ENCODE measurements around the gene CELF4. TPM values are rescaled to one million over a fixed set of nuclear protein-coding genes. Genes with fewer than 3 reads are reported as not detected.
A peak's percentile ranks its signal among the peaks of the same experiment; 100 is the strongest.

The CELF4 gene
- total RNA-seq, 1 experiment from 2014 or later: not detected

DNA sequence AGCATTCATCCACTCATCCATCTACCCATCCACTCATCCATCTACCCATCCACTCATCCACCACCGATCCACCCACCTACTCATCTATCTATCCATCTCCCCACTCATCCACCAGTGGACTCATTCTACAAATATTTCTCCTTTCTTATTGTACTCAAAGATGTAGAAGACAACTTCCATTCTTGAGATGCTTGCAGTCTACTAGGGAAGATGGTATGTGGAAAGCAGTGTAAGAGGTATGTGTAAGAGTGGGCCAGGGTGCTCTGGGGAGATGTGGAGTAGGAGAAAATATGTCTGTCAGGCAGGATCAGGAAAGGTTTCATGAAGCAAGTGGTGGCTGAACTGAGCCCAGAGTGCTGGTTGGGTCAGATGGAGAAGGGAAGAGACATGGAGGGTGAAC lies 150.8 kb downstream of the CELF4 start:
- no peak for DNase-seq (ENCODE audit: low spot score)

DNA sequence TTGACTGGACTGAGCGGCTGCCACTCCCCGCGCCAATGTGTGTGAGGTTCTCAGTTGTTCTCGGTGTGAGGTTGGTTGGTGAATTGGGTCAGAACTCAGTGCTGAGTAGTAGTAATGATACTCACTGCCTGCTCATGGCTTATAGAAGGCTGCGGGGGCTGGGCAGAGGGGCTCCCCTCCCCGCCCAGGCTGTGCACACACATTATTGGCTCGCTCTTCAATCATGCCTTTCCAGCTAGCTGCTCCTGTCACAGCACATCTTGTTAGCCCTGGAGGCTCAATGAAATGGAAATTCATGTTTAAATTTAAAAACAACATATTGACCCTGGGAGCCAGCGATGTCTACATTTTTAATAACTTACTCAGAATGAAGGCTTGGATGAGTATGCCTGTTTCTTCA lies 152.8 kb downstream of the CELF4 start:
- DNase-seq (ENCODE audit: low spot score): no peak

DNA sequence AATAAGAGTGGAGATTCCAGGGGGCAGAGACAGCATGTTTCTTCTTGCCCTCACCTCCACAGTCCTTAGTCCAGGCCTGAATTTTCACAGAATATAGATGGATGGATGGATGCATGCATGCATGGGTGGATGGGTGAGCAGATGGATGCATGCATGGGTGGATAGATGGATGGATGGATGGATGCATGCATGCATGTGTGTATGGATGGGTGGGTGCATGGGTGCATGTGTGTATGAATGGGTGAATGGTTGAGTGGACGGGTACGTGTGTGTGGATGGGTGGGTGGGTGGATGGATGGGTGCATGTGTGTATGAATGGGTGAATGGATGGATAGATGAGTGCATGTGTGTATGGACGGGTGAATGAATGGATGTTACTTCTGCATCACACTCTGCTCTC lies 153.3 kb downstream of the CELF4 start:
- DNase-seq (ENCODE audit: low spot score): no peak

DNA sequence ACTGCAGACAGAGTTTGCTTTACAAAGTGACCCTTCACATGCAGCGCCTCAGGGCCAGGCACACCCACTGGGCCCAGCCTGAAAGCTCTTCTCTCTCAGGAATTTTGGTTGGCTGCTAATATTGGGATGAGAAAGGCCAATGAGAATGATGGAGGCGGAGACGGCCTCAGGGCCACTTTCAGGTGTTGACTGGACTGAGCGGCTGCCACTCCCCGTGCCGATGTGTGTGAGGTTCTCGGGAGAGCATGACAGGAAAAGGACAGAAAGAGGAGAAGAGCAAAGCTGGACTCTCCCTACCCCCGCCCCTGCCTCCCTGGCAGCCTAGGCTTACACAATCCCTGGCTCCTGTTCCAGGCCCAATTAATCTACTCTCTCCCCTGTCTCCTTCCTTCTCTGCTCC lies 155.7 kb downstream of the CELF4 start:
- no peak for DNase-seq (ENCODE audit: low spot score)

DNA sequence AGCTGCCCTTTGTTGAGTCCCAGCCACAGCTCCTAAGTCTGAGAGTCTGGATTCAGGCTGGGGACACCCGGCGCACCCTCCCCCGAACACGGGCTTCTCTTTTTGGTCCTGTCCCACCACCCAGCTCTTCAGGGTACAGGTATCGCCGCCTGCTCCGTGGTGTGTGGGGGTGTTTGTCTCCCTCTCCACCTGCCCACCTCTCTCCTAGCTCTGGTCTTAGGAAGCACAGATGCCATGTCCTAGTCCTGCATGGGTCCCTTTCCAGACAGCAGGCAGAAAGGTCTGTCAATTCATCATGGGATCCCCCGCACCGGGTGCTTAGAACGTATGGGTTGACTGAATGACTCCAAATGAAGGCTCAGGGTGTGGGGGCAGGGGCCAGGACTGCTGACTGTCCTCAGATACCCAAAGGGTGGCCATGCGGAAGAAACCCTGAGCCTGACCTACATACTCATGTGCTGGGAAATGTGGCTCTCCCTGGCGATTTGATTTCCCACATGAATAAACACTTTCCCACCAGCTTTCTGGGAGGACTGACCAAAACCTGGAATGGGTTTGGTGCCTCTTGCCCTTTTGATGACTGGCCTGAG lies 156.8 kb downstream of the CELF4 start:
- DNase-seq (ENCODE audit: low spot score): no peak

DNA sequence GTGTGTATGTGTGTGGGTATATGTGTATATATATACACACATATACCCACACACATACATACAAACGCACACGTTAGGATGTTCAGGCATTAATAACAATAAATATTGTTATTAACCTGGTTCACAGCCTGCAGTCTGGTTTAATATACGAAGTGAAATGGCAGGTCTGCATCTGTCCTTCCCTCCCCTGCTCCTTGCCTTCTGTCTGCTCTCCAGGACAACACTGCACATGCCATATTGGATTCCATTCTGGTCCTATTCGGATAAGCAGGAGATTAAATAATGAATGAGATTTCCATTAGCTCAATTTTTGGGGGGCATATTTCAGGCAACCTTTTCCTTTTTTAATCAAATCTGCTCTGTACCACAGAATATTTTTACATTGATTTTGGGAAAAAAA lies 158.0 kb downstream of the CELF4 start:
- no peak for DNase-seq (ENCODE audit: low spot score)

DNA sequence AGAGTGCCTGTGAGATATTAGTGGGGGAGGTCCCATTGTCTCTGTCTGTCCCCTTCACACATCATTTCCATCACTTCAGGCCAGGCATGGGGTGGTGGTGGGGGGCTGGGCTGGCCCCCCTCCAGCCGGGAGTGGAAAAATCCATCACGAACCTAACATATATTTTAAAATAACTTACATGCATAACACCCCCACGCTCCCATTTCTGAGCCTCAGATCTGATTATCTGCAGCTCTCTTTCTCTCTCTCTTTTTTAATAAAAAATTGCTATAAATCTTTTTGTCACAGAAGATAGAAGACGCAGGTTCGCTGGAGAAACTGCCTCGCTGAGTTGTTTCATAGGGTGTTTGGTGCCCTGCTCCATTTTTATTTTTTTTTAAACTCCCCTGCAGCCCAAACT lies 159.8 kb downstream of the CELF4 start:
- no peak for DNase-seq (ENCODE audit: low spot score)

DNA sequence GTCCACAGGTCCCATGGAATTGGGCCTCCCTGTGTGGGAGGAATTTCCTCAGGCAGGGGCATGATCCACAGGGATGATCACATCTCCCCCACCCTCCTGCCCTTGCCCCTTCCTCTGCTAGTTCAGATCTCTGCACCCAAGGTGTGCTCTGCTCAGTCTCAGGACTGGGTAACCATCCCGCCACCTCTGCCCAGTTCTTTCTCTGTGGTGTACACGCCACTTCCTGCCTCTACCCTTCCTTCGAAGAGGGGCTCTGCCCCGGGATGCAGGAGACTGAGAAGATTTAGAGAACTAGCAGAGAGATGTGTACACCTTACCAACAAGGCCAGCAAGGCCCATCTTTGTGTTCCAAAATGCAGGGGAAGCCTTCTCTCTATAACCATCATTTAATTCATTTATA lies 160.4 kb downstream of the CELF4 start:
- DNase-seq (ENCODE audit: low spot score): no peak

DNA sequence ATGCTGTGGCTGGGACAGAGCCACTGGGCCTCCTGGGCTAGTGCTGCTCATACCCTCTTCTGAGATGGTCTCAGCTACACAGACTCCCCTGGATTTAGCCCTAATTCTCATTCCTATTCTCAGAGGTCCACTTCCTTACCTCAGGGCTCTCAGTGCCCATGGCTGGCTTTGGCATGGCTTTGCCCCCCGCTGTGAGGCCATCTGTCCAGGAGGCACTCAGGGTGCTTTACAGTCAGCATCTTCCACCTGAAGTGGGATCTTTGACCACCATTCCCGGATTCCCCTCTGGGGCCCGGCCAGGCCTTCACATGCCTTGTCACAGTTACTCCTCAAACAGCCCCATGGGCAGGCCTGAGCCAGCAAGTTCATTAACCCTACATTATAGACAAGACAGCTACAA lies 161.8 kb downstream of the CELF4 start:
- DNase-seq (ENCODE audit: low spot score): no peak

DNA sequence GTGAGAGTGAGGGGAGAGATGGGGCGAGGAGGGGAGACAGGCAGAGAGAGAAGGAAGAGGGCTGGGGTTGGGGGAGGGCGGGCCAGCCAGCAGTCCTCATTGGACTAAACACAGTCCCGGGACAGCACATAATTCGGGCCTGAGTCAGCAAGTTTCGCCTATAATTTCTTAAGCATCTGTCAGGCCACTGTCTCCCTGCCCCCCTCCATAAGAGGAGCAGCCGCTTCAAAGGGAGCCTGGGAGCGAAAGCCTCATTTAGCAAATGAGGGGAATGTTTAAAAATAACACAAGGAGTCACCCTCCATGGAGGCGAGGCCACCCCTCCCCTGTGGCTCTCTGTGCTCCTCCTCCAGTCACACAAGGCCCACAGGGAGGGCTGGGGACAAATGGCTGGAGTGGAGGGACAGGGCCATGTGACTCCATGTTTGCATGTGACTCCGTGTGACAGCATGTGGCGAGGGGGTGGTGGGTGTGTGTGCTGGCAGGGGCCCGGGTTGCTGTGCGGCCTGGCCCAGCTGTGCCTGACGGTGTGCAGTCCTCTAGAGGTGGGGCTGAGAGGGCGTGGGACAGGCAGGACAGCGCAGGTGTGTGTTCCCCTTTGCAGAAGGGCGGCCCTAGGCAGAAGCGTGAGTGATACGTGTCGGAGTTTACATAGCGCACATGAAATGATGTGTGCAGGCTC lies 162.4 kb downstream of the CELF4 start:
- DNase-seq (ENCODE audit: low spot score): peak; percentile 80

DNA sequence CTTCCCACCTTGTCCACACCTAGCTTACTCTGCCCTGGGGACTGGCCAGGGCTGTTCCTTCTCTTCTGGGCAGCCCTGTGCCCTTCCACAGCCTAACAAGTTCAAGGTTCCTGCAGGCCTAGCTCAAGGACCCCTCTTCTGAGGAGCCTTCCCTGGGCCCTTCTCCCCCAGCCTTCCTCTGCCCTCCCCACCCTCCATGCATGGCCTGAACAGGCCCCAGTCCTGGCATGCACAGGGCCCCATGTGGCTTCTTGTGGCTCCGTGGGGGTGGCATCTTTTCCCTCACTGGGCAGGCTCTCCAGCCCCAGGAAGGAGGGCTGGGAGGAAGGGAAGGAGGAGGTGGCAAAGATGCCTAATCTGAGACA lies 162.9 kb downstream of the CELF4 start:
- no peak for DNase-seq (ENCODE audit: low spot score)

DNA sequence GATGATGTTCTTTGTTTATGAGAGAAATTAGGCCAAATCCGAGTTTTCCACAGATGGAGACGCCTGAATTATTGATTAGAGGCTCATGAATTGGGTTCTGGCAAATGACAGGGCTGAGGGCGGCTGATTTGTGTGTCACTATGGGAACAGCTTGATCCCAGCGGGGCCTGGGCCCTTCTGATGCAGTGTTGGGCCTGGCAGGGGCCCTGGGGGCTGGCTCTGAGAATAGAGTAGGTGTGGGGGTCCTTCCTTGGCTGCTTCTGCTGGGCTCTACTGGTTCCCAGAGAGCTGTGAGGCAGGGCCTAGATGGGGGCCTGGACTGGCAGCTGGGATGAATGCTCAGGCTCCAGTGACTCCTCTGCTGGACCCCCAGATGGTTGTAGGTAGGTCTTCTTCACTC lies 164.8 kb downstream of the CELF4 start:
- DNase-seq (ENCODE audit: low spot score): no peak

DNA sequence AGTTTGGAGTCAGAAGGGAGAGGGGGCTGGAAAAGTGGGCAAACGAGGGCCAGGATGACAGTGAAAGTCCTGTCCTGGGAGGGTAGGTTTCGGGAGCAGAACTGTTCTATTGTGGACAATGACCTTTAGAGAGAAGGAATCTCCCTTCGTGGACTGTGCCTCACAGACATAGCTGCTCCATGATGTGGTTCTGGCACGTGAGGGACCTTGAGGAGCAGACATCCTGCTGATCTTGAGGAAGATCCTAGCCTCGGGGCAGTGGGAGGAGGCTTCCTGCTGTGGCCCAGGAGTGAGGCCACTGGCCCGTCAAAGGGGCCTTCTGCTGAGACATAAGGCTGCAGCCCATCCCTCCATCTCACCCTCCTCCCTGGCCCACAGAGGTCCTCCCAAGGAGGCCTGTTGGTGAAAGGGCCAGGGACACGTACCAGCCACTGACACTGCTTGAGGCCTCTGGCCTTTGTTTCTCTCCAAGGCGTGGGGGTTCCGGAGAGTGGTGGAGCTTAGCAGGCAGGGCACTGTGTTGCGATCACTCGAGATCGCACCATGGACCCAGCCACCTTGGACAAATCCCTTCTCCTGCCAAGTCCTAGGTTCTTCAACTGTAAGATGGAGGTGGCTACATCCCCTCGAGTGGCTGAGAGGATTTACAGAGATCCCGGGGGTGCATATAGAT lies 167.2 kb downstream of the CELF4 start:
- DNase-seq (ENCODE audit: low spot score): no peak

DNA sequence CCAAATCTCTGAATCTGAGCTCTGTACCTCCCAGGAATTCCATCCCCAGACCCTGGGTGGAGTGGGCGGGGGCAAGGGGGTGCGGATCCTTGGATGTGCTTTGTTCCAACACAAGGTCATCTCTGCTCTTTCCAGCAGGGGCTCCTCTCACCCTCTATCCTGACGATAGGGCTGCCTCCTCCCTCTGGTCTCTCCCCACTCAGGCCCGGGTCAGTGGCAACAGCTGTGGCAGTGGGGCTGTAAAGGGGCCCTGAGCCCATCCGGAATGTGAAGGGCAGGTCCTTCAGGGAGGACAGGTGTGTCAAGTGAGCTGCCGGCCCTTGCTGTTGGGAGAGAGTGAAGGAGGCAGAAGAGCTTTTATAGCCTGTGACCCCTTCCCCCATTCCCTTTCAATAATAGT lies 167.8 kb downstream of the CELF4 start:
- no peak for DNase-seq (ENCODE audit: low spot score)

DNA sequence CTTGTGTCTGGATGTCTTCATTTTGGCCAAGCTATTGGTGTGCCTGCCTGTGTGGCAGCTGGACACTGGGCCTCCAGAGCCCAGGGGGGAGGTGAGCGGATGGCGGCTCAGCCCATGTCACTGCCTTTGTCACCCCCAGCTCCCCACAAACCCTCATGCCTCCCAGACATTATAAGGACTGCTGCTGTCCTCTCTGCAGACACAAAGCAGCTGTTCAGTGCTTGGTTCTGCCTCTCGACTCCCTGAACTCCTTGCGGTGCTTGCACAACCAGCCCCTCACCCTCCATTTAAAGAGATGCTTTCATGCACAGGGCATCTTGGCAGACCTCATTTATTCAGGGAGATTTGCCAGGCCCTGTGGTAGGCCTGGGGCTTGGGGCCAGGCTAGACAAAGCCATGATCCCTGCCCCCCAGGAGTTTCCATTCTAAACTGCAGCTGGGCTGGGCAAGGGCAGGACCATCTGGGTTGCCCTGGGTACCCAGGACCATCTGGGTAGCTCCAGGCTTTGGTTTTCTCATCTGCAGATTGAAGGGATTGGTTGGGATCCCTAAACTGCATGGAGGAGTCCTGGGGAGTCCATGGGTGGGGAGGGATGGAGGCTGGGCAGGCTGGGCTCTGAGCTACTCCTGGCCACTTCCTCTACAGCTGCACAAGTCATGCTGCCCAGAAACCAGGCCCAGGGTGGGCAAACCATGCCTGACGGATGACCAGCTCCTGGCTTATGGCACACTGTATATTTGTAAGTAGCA lies 168.5 kb downstream of the CELF4 start:
- DNase-seq (ENCODE audit: low spot score): no peak

DNA sequence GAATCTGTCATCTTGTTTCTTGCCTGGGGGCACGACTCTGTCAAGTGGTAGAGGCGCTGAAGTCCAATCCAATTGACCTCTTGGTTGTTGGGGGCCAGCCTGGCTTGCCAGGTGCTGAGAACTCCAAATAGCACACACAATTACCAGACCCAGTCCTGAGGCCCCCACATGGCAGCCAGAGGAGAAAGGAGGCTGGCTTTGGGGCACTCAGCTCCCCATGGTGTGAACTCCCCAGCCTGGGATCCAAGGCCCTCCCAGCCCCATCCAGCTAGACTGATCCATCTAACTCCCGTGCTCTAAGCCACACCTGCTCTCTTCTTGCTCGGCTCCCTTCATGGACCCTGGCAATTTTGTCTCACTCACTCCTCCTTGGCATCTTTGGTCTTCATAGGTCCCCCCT lies 170.0 kb downstream of the CELF4 start:
- DNase-seq (ENCODE audit: low spot score): no peak

DNA sequence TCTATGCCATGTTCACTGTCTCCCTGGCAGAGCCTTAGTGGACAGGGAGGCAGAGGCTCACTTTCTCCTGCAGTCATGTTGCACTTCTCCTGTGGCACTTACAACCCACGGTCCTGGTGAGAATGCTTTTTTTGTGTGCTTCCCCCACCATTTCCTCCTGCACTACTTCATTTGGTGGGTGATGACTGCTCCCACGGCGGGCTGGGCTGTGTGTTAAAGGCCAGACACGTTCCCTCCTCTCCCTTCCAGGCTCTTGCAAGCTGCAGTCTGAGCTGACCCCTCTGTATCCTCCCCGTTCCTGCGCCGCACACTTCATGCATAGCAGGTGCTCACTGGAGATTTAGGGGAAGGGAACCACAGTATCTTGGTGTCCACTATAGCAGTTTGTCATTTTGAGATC lies 170.5 kb downstream of the CELF4 start:
- no peak for DNase-seq (ENCODE audit: low spot score)

DNA sequence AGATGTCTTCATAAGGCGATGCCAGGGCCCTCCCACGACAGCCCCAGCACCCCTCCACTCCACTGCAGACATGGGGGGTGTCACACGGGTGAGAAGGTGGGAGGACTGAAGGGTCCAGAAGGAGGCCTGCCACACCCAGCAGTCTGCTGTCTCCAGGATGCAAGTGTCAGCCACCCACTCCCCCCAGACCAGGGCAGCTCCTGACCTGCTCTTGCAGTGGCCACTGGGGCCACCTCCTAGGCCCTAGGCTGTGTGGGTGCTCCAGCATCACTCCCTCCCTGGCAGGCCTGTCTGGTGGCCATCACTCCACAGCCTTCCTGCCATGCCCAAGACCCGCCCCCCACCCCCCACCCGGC lies 171.0 kb downstream of the CELF4 start:
- DNase-seq (ENCODE audit: low spot score): no peak

DNA sequence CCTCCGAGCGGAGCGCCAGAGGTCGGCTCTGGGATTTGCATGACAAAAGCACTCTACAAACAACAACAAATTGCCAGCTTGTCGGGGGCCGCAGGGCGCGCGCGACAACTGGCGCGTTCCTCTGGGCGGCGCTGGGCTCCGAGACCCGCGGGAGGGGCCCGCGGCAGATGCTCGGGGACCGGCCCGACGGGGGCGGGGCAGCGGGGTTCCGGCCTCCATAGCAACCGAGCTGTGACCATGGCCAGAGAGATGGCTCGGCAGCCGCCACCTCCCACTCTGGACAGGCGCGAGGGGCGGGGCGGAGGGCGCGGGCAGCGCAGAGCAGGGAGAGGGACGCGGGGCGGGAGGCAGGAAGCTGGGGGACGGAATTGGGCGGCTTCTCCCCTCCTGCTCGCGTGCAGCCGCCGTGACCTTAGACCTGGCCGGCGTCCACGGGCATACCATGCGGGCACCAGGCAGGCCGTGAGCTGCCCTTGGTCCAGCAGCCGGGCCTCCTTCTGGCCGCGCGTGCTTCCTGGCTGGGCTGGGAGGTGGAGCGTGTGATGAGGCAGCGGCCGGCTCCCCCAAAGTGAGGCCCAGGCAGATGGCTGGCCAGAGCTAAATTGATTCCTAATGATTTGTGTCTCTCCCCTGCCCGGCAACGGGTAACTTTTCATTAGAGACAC lies 171.5 kb downstream of the CELF4 start:
- peak; percentile 72 for DNase-seq (ENCODE audit: low spot score)

DNA sequence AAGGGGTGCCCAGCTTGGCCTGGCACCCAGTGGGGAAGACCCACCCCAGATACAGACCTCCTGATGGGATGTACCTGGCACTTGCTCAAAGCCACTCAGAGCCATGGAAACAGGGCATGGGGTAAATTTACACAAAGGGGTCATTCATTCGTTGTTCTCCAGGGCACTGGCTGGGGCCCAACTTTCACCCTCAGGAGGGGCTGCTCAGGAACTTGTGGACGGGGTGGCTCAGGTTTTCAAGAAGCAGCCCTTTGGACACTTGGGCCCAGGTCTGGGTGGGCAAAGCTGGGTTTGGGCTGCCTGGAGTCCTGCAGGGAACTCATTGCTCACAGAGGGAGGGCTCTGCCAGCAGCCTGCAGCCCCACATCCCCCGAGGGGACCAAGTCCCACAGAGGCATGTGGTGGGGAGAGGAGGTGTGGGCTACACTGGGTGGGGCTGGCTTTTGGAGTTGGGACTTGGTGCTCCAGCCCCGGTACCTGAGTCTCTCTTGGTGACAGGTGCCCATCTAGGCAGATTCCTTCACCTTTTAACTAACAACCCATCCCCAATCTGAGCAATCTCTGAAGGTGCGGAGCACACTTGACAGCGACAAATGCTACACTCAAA lies 172.3 kb downstream of the CELF4 start:
- no peak for DNase-seq (ENCODE audit: low spot score)

DNA sequence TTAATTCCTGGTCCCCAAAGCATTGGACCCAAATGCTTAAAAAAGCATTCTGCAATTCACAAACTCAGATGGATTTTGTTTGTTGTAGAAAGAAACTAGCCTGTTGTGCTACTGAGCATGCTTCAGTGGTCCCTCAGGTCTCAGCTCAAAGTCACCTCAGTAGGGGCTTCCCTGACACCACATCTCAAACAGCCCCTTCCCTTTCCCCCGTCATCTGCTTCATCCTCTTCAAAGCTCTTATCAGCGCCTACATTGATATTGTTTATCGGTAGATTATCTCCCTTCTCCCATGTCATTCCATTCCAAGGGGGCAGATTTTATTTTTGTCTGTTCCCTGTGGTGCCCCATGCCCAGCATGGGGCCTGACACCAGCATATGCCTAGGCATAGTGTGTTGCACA lies 172.9 kb downstream of the CELF4 start:
- no peak for DNase-seq (ENCODE audit: low spot score)

Data from H4 (cell line).